ENCODE data around the gene SRGAP3.

- no peak for TF ChIP-seq CTCF (IDR thresholded peaks at IDR 0.05; ENCODE audit: insufficient read depth, low read depth, low read length)
- no peak for TF ChIP-seq EZH2 (IDR thresholded peaks at IDR 0.05; ENCODE audit: insufficient read depth, low read length)
Measured at GRCh38 chr3:9239680-9240079, 9.8 kb downstream of the SRGAP3 start.
